Measurements from ENCODE around the gene ZNF335. TPM values are rescaled to one million over a fixed set of nuclear protein-coding genes. Genes with fewer than 3 reads are reported as not detected.
"Not testable (repeated sequence)": the region's sequence is repeated elsewhere in the genome, so short reads cannot be mapped to it uniquely, and the experiment has no call there.

Gene ZNF335
- total and polyA plus RNA-seq, 5 experiments from 2014 or later, result 6.4 to 56.2 (median 13.2) TPM

DNA sequence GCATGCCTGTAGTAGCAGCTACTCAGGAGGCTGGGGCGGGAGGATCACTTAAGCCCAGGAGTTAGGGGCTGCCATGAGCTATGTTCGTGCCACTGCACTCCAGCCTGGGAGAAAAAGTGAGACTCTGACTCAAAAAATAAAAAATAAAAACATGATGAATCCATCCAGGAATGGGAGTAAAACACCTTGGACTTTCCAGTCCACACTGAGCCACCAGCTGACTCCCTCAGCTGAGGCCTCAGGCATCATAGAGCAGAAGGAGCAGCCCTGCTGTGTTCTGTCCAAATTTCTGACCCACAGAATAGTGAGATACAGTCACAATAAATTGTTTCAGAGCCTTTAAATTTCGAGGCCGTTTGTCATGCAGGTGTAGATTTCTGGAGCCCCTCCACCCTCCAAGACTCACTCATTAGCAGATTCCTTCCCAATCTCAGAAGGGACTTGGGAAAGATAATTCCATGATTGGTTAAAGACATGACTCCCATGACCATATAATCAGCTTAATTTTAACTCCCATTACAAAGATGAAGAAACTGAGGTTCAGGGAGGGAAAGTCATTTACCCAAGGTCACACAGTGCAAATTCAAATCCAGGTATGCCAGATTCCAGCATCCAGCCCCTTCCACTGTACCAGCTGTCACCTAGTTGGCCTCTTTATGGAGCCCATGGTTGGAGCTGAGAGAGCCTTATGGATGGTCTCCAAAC lies 27.7 kb upstream of the ZNF335 start:
- no peak for DNase-seq
- peak overlapping the region in 7 of 10 donors; percentile 3 to 80 (median 28) for H3K4me3 Mint-ChIP-seq
- POLR2A ChIA-PET, result interaction anchor here (1.3 to 1.4 kb wide), 2 partner anchors 13 to 65 kb away, joined by 4 to 5 read pairs; partner anchors contain the start of gene PCIF1
- peaks cover 45 to 79% (median 77%) of the 10 kb centered on the region in 4 donors for H3K4me1 Mint-ChIP-seq
- H3K9me3 Mint-ChIP-seq, result no peaks in the 10 kb centered on the region
- no peak for ATAC-seq
- peaks cover 4 to 36% (median 5%) of the 10 kb centered on the region in 5 donors for H3K27me3 Mint-ChIP-seq
- no peak overlapping the region for H3K27ac Mint-ChIP-seq
- no peaks in the 10 kb centered on the region for H3K36me3 Mint-ChIP-seq

- DNase-seq, result peak in 2 of 10 donors; percentile 10 to 35
- no peaks in the 10 kb centered on the region for H3K36me3 Mint-ChIP-seq
Measured at GRCh38 chr20:45998761-45999160, 26.8 kb upstream of the ZNF335 start.

DNA sequence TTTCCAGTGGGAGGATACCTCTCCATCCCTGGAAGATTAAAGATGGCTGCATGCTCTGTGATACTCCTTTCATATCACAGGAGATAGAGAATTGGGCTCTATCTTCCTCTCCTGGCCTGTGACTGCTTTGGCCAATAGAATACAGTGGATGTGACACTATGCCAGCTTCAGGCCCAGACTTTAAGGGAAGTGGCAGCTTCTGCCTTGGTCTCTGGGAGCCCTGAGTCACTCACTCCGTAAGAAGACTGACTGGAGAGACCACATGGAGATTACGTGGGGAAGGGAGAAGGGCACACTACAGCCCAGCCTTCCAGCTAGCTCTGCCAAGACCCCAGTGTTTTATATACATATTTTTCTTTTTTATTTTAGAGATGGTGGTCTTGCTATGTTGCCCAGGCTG lies 26.3 kb upstream of the ZNF335 start:
- H3K4me3 Mint-ChIP-seq, result peak overlapping the region in 4 of 10 donors; percentile 28 to 75 (median 46)
- POLR2A ChIA-PET, result interaction anchor here (0.6 kb wide), 1 partner anchor 28 kb away, joined by 4 read pairs; no protein-coding TSS in a partner anchor
- no peak for ATAC-seq

More at GRCh38 chr20:45998761-45999160, 26.8 kb upstream of the ZNF335 start:
- Mint-ChIP-seq H3K9me3 (no peaks in the 10 kb centered on the region), H3K27me3 (peaks cover 2 to 31% (median 4%) of the 10 kb centered on the region in 5 donors), H3K4me1 (peaks cover 37 to 72% (median 69%) of the 10 kb centered on the region in 4 donors), H3K4me3 (peak overlapping the region in 9 of 10 donors; percentile 8 to 75 (median 49)), H3K27ac (peak overlapping the region in 5 of 10 donors; percentile 0 to 61 (median 50))
- ATAC-seq, result peak; percentile 54 to 83
- POLR2A ChIA-PET, result interaction anchor here (0.6 kb wide), 1 partner anchor 28 kb away, joined by 4 read pairs; no protein-coding TSS in a partner anchor

DNA sequence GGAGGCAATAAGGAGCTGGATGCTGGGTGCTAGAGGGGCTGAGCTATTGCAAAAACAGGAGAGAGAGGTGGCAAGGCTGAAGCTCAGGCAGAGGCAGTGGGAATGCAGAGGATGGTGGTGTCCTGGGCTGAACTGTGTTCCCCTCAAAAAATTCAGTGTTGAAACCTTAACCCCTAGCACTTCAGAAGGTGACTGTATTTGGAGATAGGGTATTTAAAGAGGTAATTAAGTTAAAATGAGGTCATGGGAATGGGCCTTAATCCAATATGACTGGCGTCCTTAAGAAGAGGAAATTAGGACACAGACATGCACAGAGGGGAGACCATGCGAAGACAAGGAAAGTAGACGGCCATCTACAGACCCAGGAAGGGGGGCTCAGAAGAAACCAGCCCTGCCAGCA lies 25.2 kb upstream of the ZNF335 start:
- H3K4me1 Mint-ChIP-seq, result peaks cover 33 to 66% (median 65%) of the 10 kb centered on the region in 4 donors
- peak overlapping the region in 1 of 10 donors; percentile 18 for H3K27ac Mint-ChIP-seq
- peak overlapping the region in 3 of 10 donors; percentile 28 to 58 (median 41) for H3K4me3 Mint-ChIP-seq

More for the DNA sequence above, 26.3 kb upstream of the ZNF335 start:
- no peak for DNase-seq
- Mint-ChIP-seq H3K27me3 (peaks cover 2 to 26% (median 4%) of the 10 kb centered on the region in 5 donors), H3K9me3 (no peaks in the 10 kb centered on the region), H3K4me1 (peaks cover 34 to 68% (median 65%) of the 10 kb centered on the region in 4 donors), H3K27ac (peak overlapping the region in 2 of 10 donors; percentile 18 to 58), H3K36me3 (no peaks in the 10 kb centered on the region)

DNA sequence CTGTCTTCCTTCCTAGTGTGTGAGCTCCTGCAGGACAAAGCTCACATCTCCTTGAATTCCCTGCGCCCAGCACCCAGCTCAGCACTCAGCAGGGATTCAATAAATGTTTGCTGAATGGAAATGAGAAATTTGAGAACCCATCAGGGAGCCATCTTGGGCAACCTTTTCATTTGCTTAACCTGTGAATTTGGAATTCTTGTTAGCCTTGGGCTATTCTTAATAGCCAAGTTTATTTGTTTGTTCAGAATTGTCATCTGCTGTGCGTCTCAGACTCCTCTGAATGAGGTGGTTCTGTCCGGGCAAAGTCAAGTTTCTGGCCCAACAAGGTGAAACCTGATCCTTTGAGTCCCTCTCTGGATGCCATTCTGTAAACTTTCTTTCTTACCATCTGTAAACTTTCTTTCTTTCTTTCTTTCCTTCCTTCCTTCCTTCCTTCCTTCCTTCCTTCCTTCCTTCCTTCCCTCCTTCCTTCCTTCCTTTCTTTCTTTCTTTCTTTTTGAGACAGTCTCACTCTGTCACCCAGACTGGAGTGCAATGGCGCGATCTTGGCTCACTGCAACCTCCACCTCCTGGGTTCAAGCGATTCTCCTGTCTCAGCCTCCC lies 23.6 kb upstream of the ZNF335 start:
- H3K36me3 Mint-ChIP-seq, POLR2A ChIA-PET, ATAC-seq, DNase-seq, H3K9me3 Mint-ChIP-seq: not testable (repeated sequence)
- Mint-ChIP-seq H3K27ac (peak overlapping the region in 1 of 10 donors; percentile 12), H3K27me3 (peaks cover 2 to 25% (median 7%) of the 10 kb centered on the region in 5 donors), H3K4me3 (peak overlapping the region in 1 of 10 donors; percentile 45), H3K4me1 (peaks cover 31 to 55% (median 51%) of the 10 kb centered on the region in 4 donors)

More for the DNA sequence above, 25.2 kb upstream of the ZNF335 start:
- POLR2A ChIA-PET, result interaction anchor here (1.1 kb wide), 1 partner anchor 26 kb away, joined by 4 read pairs; no protein-coding TSS in a partner anchor
- ATAC-seq (no peak), DNase-seq (no peak)
- no peaks in the 10 kb centered on the region for H3K36me3 Mint-ChIP-seq
- H3K9me3 Mint-ChIP-seq, result no peaks in the 10 kb centered on the region
- peaks cover 0 to 25% (median 5%) of the 10 kb centered on the region in 5 donors for H3K27me3 Mint-ChIP-seq

DNA sequence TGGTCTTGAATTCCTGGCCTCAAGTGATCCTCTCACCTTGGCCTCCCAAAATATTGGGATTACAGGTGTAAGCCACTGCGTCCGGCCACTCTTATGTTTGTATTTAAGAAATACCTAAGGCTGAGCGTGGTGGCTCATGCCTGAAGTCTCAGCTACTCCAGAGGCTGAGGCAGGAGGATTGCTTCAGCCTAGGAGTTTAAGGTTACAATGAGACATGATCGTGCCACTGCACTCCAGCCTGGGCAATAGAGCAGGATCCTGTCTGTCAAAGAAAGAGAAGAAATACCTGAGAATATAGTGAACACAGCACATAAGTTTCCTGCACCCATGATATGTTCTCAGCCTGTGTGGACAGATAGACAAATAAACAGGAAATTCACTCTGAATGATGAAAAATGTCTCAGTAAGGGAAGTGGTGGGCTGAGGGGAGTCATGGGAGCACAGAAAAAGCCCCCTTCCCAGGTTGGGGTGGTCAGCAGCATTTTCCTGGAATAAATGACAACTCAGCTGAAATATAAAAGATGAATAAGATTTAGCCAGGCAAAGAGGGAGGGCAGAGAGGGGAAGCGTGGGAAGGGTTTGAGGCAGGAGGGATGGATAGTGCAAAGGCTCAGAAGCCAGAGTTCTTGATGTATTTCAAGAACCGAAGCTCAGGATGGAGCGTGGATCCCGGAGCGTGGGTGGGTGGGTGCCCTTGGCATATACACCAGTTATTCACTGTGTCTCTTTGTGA lies 22.9 kb upstream of the ZNF335 start:
- Mint-ChIP-seq H3K36me3 (no peaks in the 10 kb centered on the region), H3K4me1 (peaks cover 25 to 49% (median 45%) of the 10 kb centered on the region in 4 donors), H3K9me3 (no peaks in the 10 kb centered on the region), H3K27me3 (peaks cover 2 to 25% (median 7%) of the 10 kb centered on the region in 5 donors), H3K4me3 (peak overlapping the region in 2 of 10 donors; percentile 2 to 8), H3K27ac (no peak overlapping the region)
- POLR2A ChIA-PET, result no interaction called here
- ATAC-seq, result no peak
- no peak for DNase-seq

DNA sequence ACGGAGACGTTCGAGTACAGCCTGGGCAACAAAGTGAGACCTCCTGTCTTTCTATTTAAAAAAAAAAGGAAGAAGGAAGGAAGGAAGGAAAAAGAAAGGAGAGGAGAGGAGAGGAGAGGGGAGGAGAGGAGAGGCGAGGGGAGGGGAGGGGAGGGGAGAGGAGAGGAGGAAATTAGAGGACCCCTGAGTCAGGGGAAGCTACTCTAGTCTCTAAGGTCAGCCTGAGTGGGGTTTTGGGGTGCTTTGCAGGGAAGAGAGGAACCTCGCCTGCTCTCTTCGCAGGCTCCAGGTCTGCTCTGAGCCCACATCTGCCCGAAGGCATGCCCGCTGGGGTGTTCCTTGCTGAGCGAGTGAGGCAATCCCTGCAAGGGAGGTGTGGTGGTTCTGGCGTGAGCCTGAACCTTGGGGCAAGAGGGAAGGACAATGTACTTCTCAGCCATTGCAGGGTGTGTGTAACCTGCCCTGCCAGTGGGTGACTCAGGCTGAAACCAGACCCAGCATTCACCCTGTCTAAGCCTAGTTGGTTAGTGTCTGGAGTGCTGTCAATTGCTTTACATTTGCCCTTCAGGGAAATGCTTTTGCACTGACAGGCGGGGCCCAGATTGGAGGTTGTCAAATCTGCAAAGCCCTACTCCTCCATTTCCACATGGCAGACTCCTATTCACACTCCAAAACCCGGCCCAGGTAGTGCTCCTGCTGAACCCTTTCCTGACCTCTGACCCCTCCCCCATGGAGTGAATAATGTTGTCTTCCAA lies 21.4 kb upstream of the ZNF335 start:
- no peaks in the 10 kb centered on the region for H3K36me3 Mint-ChIP-seq
- H3K4me3 Mint-ChIP-seq, result no peak overlapping the region
- H3K27ac Mint-ChIP-seq, result peak overlapping the region in 1 of 10 donors; percentile 18
- H3K9me3 Mint-ChIP-seq, result no peaks in the 10 kb centered on the region
- ATAC-seq, result no peak
- peaks cover 15 to 33% (median 29%) of the 10 kb centered on the region in 4 donors for H3K4me1 Mint-ChIP-seq
- H3K27me3 Mint-ChIP-seq, result peaks cover 2 to 25% (median 14%) of the 10 kb centered on the region in 5 donors
- DNase-seq, result no peak
- POLR2A ChIA-PET, result interaction anchor here (0.6 kb wide), 1 partner anchor 169 kb away, joined by 5 read pairs; no protein-coding TSS in a partner anchor

DNA sequence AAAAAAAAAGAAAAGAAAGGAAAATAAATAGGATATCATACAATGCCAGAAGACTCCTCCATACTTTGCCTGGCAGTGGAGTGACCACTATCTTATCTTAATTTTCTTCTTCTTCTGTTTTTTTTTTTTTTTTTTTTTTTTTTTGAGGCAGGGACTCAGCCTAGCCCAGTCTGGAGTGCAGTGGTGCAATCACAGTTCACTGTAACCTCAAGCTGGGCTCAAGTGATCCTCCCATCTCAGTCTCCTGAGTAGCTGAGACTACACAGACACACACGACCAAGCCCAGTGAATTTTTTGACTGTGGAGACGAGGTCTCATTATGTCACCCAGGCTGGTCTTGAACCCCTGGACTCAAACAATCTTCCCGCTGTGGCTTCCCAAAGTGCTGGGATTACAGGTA lies 19.6 kb upstream of the ZNF335 start:
- ATAC-seq, result no peak
- Mint-ChIP-seq H3K9me3 (no peaks in the 10 kb centered on the region), H3K27me3 (peaks cover 0 to 22% (median 12%) of the 10 kb centered on the region in 5 donors), H3K27ac (no peak overlapping the region), H3K4me1 (peaks cover 7 to 16% (median 15%) of the 10 kb centered on the region in 4 donors), H3K36me3 (no peaks in the 10 kb centered on the region), H3K4me3 (no peak overlapping the region)
- no peak for DNase-seq
- POLR2A ChIA-PET, result no interaction called here

DNA sequence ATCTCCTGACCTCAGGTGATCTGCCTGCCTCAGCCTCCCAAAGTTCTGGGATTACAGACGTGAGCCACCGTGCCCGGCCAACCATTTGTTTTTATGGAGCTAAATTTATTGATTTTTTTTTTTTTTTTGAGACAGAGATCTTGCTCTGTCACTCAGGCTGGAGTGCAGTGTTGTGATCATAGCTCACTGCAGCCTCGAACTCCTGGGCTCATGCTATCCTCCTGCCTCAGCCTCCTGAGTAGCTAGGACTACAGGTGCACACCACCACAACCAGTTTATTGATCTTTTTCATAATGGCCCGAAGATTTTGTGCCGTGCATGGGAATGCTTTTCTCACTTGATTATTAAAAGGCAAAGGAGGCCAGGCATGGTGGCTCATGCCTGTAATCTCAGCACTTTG lies 16.8 kb upstream of the ZNF335 start:
- H3K4me3 Mint-ChIP-seq, ATAC-seq, H3K36me3 Mint-ChIP-seq, DNase-seq, H3K9me3 Mint-ChIP-seq, H3K27ac Mint-ChIP-seq, H3K4me1 Mint-ChIP-seq: not testable (repeated sequence)
- peaks cover 0 to 22% (median 0%) of the 10 kb centered on the region in 5 donors for H3K27me3 Mint-ChIP-seq
- POLR2A ChIA-PET, result interaction anchor here (0.6 to 0.7 kb wide), 3 partner anchors 16 to 186 kb away, joined by 3 to 4 read pairs (median 4); no protein-coding TSS in a partner anchor

DNA sequence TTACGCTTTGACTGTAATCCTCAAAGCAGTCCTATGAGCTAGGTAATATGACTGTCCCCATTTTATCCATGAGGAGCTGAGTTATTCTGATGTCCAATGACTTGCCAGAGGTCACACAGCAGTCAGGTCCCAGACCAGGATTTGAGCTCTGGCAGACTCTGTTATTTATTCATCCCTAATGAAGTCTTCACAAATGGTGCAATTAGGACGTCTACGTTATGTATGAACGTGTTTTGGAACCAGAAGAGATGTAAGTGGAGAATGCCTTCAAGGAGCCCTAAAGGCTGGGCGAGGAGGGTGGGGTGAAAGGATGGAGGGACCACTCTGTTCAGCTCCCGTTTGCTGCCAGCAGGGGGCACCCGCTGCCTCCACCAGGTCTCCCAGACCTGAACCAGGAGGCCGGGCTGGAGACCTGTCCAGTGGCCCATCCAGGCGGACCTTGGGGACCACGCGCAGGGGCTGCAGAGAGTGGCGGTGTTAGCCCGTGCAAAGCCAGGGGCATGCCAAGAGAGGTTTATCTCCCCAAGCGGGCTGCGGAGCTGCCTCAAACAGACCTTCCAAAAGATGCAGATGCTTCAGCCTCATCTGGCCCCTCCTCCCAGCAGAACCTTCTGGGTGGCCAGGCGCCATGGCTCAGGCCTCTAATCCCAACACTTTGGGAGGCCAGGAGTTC lies 15.2 kb upstream of the ZNF335 start:
- Mint-ChIP-seq H3K4me1 (peaks cover 0 to 3% (median 0%) of the 10 kb centered on the region in 4 donors), H3K4me3 (no peak overlapping the region), H3K27ac (no peak overlapping the region), H3K36me3 (no peaks in the 10 kb centered on the region), H3K9me3 (no peaks in the 10 kb centered on the region), H3K27me3 (peaks cover 0 to 24% (median 0%) of the 10 kb centered on the region in 5 donors)
- POLR2A ChIA-PET, result interaction anchor here (0.8 to 1.5 kb wide), 6 partner anchors 12 to 53 kb away, joined by 3 to 7 read pairs (median 4); no protein-coding TSS in a partner anchor
- ATAC-seq (peak; percentile 99), DNase-seq (peak; percentile 52 to 84 (median 73))

- Mint-ChIP-seq H3K4me1 (peaks cover 0 to 3% (median 0%) of the 10 kb centered on the region in 4 donors), H3K27me3 (peaks cover 0 to 18% (median 0%) of the 10 kb centered on the region in 5 donors), H3K9me3 (no peaks in the 10 kb centered on the region), H3K4me3 (no peak overlapping the region), H3K27ac (no peak overlapping the region), H3K36me3 (no peaks in the 10 kb centered on the region)
- ATAC-seq (no peak), DNase-seq (no peak)
- POLR2A ChIA-PET, result interaction anchor here (0.6 to 0.8 kb wide), 2 partner anchors 15 to 51 kb away, joined by 3 read pairs; partner anchors contain the start of gene PCIF1
Measured at GRCh38 chr20:45985573-45985972, 13.6 kb upstream of the ZNF335 start.
